ENCODE measurements around the gene ASB3. TPM values are rescaled to one million over a fixed set of nuclear protein-coding genes. Genes with fewer than 3 reads are reported as not detected.

The ASB3 gene
- total and polyA plus RNA-seq, 9 of the 15 experiments (the other 6 are each of a cell fraction or from before 2014, with no cell fraction given), result 13.6 to 35.3 (median 18.7) TPM

DNA sequence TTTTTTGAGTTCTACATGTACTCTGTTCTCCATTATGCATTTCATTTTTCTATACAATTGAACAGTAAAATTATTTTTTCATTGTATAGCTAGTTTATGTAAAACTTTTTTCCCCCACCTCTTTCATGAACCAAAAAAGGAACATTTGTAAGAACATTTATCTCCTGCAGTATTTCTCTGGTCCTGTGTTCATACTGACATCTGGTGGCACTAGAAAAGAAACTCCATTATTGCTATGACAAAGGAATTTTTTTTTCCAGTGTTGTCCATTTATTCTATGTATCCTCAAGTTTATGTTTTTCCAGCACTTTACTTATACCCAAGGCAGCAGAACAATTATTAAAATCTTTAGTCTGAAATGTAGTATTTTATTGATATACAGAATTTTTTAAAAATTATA, 46.6 kb downstream of the ASB3 start:
- Histone ChIP-seq H4K20me1 (replicated peaks; ENCODE audit: control insufficient read depth, insufficient read depth, low read length) (no peaks in the 10 kb centered on the region), H3K27me3 (ENCODE audit: control insufficient read depth in 2 of 2, insufficient read depth in 2 of 2, low read length in 2 of 2) (no peaks in the 10 kb centered on the region), H3K4me1 (replicated peaks in 1 of 2; ENCODE audit: control insufficient read depth in 2 of 2, insufficient read depth in 2 of 2, low read length in 2 of 2) (no peaks in the 10 kb centered on the region), H3K4me2 (ENCODE audit: insufficient read depth, low read length) (no peak overlapping the region), H3K36me3 (ENCODE audit: control insufficient read depth, insufficient read depth, low read length) (no peaks in the 10 kb centered on the region; the same call in 2 of the 3 replicates), H3K4me3 (no peak overlapping the region), H3K9ac (ENCODE audit: insufficient read depth in 1 of 2, low read depth in 2 of 2, low read length in 2 of 2) (no peak overlapping the region), H3K27ac (ENCODE audit: extremely low read depth, low read depth, low read length) (no peak overlapping the region), H3K9me3 (replicated peaks; ENCODE audit: control insufficient read depth, insufficient read depth, low read depth, low read length) (no peaks in the 10 kb centered on the region), H3K79me2 (ENCODE audit: control insufficient read depth, insufficient read depth, low read length) (no peaks in the 10 kb centered on the region), H3K9me1 (ENCODE audit: control insufficient read depth, insufficient read depth, low read length) (no peaks in the 10 kb centered on the region), H2AFZ (ENCODE audit: low read depth, low read length) (no peak overlapping the region)
- in situ Hi-C loops (cut with MboI) (no loop called here), intact Hi-C loops (cut with micrococcal nuclease) (no loop called here)
- ChIA-PET CTCF (ENCODE audit: low intra/inter-chr PET ratio) (interaction anchor here (0.6 kb wide), 1 partner anchor 27 kb away, joined by 3 read pairs; no protein-coding TSS in a partner anchor), POLR2A (no interaction called here)
- FAIRE-seq (peak; percentile 19), ATAC-seq (peak; percentile 36; the same call in 1 of the 3 replicates), DNase-seq (ENCODE audit: extremely low read depth in 1 of 4, low spot score in 3 of 4) (peak in 2 of 4 experiments; percentile 14 to 32)
- no TSS peak for BruUV-seq (replicated peaks)
- TF ChIP-seq E2F4 (CRISPR knock-in tag; IDR thresholded peaks at IDR 0.05; ENCODE audit: low read depth) (no peak), RAD21 (CRISPR knock-in tag; conservative IDR thresholded peaks at IDR 0.05 in 1 of 2, IDR thresholded peaks at IDR 0.05 in 1 of 2) (peak; percentile 34 to 64; a peak in 3 of 4 replicates), SMC3 (conservative IDR thresholded peaks at IDR 0.05; ENCODE audit: insufficient read depth, low read depth, low read length) (0 out of 2 replicates have a peak, but pooled peaks have one; percentile 15), ZNF384 (IDR thresholded peaks at IDR 0.05; ENCODE audit: low read depth, low read length) (peak; percentile 21; the same call in 1 of the 2 replicates)
- TF ChIP-seq, protein P1, sequence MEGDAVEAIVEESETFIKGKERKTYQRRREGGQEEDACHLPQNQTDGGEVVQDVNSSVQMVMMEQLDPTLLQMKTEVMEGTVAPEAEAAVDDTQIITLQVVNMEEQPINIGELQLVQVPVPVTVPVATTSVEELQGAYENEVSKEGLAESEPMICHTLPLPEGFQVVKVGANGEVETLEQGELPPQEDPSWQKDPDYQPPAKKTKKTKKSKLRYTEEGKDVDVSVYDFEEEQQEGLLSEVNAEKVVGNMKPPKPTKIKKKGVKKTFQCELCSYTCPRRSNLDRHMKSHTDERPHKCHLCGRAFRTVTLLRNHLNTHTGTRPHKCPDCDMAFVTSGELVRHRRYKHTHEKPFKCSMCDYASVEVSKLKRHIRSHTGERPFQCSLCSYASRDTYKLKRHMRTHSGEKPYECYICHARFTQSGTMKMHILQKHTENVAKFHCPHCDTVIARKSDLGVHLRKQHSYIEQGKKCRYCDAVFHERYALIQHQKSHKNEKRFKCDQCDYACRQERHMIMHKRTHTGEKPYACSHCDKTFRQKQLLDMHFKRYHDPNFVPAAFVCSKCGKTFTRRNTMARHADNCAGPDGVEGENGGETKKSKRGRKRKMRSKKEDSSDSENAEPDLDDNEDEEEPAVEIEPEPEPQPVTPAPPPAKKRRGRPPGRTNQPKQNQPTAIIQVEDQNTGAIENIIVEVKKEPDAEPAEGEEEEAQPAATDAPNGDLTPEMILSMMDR (IDR thresholded peaks at IDR 0.05 in 2 of 3, conservative IDR thresholded peaks at IDR 0.05 in 1 of 3; ENCODE audit: insufficient read depth in 2 of 3, low read depth in 1 of 3, low read length in 3 of 3), result peak in 2 of 3 experiments; percentile 18 to 58; a peak in 3 of 6 replicates
